ENCODE measurements around the gene FBXW12.
"Not testable (repeated sequence)": the region's sequence is repeated elsewhere in the genome, so short reads cannot be mapped to it uniquely, and the experiment has no call there.

Gene FBXW12, protein sequence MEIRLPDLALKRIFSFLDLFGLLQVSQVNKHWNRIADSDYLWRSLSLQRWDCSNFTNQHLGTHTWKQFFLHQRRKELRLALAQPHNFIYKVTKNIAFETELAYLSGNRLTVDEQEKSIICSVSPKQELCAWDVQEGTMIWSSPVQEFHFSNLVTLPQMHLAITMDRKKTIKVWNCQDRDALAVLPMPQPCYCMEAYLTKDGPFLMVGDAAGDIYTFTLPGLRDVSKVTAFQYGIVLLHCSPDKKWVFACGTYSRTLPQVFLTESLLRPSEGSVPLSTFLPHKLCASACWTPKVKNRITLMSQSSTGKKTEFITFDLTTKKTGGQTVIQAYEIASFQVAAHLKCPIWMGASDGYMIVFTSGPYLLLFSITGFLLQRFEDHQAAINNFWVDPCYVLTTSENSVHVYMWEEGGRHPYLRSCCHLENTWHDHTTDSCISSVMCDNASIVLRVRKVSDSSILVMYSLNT

DNA sequence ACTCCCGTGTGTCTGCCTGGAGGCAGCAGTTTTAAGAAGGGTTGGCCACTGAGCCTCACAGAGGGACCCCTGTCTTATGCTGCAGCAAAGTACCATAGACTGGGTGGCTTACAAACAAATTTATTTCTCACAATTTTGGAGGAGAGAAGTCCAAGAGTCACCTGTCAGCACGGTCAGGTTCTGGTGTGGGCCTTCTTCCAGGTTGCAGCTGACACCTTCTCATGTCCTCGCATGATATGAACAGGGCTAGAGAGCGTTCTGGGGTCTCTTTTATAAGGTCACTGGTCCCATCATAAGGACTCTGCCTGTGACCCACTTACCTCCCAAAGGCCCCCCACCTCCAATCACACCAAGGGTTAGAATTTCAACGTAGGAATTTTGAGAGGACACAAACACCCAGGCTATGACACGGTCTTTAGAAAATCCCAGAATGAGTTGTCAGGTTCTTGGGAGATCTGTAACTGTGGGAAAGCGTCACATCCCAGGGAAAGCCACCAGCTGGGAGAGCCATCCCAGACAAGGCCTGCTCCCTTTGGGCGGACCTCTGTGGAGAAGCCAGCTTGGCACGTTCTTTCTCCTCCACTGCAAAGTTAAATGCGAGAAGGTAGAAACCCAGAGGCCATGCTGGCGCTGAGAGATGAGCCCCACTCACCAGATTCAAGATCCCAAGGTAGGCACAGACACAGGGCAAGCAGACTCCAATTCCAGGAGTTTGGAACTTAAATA lies at the start of gene FBXW12:
FBXW12 (plus strand) TSS at position 569 of the 726 bp plus-strand sequence. CDS start 549 bp downstream, outside the sequence.
- no peak for DNase-seq

DNA sequence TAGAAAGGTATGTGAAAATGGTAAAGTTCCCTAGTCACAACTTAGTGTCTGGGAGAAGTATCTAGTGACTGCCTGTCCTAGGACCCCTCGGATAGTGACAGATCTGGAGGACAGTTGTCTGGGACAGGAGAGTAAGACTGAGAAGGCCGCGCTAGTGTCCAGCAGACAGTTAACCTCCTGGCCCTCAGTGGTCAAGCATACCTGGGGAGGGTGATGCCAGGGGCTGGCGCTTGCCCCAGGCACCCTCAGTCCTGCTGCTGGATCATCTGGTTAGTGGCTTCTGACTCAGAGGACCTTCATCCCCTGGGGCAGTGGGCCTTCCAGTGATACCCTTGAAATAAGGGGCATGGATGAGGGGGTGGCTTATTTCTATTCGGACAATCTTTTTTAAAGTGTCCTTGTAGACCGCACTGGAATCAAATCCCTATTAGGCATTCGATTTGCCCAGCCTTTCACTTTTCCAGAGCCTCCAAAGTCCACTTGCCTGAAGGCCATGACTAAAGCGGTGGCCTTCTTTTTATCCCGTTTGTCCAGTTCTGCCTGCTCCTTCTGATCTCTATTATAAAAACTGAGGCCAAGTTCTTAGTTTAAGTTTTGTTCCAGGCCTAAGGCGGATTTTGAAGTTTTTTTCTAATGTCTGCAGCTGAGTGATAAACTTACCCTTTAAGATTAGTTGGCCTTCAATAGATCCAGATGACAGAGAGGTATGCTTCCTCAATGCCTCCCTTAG lies 40.1 kb upstream of the FBXW12 start:
- not testable (repeated sequence) for DNase-seq

GRCh38 chr3:48333346-48334245 lies 38.4 kb upstream of the FBXW12 start, which contains the start of gene SPINK8:
SPINK8 (minus strand) TSS chr3:48333661; CDS start chr3:48328341, 5,320 bp downstream.
- DNase-seq: not testable (repeated sequence)

DNA sequence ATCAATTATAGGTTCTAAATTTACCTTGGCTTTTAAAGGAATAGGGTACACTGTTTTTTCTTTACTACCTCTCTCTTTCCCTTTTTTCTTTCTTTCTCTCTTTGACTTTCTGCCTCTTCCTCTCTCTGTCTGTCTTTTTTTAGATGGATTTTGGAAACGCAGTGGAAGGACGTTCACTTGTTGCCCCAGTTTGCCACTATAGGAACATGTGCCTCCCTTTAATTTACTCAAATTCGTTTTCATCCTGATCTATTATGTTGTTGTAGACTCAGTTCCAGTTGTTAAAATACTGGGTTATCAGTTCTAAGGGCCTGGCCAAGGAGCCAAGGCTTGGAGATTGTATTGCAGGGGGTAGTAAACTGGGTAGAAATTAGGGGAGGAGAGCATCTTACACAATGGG lies 37.4 kb upstream of the FBXW12 start:
- DNase-seq: no peak

- DNase-seq: not testable (repeated sequence)
Observed at GRCh38 chr3:48335286-48335685, 36.7 kb upstream of the FBXW12 start.

DNA sequence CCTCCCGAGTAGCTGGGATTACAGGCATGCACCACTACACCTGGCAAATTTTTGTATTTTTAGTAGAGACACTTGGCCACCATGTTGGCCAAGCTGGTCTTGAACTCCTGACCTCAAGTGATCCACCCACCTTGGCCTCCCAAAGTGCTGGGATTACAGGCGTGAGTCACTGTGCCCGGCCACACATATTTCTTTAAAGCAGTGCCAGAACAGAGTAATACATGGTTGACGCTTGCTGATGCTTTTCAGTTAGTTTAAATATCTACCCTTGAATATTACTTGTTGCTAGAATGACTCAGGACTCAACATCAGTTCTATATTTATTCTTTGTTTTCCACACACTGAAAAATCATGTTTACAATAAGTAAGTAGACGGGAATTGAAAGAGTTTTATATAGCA lies 34.5 kb upstream of the FBXW12 start:
- DNase-seq: not testable (repeated sequence)

DNA sequence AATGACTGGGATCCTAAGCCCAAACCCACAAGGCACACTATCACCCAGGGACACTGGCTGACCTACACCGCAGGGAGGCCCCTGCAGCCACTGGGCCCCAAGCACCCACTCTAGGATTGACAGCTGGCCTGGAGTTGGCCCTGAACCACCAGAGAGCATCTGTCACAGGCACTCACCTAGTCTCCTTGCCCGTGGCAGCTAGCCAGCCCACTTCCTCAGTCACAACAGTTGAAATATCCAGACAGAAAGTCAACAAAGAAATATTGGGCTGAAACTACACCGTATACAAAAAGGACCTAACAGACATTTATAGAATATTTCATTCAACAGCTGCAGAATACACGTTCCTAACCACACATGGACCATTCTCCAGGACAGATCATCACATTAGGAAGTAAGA lies 33.4 kb upstream of the FBXW12 start:
- DNase-seq: no peak

DNA sequence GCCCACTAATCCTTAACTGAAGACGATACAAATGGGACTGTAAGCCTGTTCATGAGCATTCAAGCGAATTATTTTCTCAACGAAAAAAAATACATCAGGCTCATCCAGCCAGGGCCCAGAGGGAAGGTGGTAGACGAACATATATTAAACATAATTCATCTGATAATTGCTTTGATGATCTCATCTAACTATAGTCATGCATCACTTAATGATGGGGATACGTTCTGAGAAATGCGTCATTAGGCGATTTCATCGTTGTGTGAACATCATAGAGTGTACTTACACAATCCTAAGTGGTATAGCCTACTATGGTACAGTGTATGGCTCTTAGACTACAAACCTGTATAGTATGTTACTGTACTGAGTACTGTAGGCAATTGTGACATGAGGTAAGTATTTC lies 28.6 kb upstream of the FBXW12 start:
- DNase-seq: no peak

DNA sequence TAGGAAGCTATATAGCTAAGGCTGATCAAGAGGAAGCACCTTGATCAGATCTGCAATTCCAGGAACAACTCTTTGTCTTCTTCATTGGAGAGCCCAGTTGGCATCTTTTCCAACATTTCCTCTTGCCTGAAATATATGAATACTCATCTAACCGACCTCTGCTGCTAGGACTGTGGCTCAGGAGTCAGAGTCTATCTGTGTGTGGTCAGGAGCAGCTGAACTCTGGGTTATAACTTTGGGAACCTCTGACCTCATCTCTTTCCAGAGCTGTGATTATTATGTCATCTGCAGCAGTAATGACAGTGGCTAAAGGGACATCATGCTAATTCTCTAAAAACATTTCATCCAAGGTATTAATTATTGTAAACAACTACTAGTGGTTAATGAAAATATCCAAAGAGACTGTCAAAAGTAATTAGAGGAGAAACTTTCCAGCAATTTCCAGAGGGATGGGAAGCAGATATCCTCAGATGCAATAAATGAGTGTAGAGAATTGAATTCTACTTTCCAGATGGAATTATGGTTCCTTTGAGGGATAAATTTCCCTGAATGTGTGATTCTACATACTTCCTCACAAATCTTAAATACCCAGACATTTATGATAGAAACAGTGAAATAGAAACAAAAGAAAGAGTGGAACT lies 27.0 kb upstream of the FBXW12 start:
- DNase-seq: no peak

- DNase-seq: no peak
Observed at GRCh38 chr3:48345946-48346572, 26.0 kb upstream of the FBXW12 start.

GRCh38 chr3:48347500-48347899 lies 24.5 kb upstream of the FBXW12 start:
- DNase-seq: no peak

GRCh38 chr3:48352546-48352945 lies 19.5 kb upstream of the FBXW12 start:
- no peak for DNase-seq

- DNase-seq: no peak
Observed at GRCh38 chr3:48353987-48354386, 18.0 kb upstream of the FBXW12 start.

DNA sequence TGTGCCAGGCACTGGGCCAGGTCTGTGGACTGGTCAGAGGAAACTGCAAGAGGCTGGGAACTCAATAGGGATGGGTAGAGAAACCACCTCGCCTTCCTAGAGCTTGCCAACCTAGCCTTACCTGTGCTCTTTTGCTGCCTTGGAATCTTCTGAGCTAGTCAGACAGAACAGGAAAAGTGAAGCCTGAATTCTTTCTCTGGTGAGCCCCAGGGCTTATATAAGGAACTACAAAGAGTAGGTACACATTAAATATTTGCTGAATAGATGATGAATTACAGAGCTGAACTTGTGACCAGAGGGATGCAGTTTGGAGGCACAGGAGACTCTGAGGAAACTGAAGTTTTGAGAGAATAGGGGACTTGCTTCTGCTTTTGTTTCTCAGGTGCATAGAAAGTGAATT lies 15.6 kb upstream of the FBXW12 start:
- DNase-seq: no peak

- no peak for DNase-seq
Observed at GRCh38 chr3:48361928-48362327, 10.1 kb upstream of the FBXW12 start.

DNA sequence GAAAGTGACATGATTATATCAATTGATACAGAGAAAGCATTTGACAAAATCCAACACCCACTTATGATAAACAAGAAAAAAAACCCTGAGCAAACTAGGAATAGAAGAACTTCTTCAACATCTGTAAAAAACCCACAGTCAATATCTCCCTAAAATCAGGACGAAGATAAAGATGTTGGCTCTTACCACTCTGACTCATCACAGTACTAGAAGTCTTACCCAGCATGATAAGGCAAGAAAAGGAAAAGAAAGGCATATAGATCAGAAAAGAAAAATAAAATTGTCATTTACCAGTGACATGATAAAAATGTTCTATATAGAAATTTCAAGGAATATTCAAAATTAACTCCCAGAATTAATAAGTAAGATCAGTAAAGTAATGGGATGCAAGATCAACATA lies 7.2 kb upstream of the FBXW12 start:
- no peak for DNase-seq

DNA sequence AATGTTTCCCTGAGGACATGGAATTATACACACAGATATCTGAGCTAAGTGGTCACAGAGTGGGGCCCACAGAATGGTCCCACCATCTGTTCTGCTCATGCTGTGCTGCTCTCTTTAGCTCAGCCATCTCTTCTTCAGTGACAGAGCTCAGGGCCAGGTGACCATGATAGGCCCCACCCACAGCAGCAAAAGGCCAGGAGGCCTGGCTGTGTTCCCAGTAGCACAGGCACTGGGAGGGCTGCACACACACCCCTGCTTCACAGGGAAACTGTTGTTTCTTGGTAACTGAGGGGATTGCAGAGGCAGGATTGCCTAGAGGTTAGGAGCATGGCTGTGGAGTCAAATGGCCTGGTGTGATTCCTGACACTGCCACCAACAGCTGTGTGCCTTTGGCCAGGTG lies 4.8 kb upstream of the FBXW12 start:
- no peak for DNase-seq

DNA sequence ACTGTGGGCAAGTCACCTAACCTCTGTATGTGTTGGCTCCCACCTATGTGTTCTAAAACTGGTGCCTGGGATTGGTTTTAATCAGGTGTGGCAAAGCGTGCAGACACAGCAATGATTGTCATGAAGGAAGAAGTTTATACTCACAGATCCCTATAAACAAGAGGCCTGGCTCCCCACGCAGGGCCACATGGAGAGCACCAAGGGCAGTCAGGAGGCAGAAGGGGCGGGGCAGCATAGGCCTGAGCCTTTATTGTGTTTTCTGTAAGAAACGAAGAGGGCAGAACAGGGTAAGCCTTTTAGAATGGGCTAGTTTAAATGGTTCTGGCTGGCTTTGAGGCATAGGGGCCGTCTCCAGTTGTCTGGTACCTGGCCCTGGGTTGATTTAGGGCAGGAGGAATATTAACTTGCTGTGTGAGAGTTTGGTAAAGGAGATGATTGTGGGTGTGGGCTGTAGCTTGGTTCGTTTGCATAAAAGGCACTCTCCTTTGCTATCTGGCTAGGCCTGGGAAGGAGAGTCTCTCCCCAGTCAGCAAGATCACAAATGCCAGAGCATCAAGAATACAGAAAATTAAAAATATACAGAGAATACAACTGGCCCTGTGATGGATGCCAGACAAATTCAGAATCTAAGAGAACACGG lies 2.2 kb upstream of the FBXW12 start:
- DNase-seq: no peak

GRCh38 chr3:48370333-48370713 lies 1.7 kb upstream of the FBXW12 start:
- DNase-seq: no peak

- DNase-seq: no peak
Observed at GRCh38 chr3:48372377-48372770, 355 bp downstream of the FBXW12 start.

Measured in CD4-positive, alpha-beta T cell treated with Interleukin-12 subunit alpha and Interleukin-12 subunit beta, for 1 hour (primary cell).